Aorta (tissue), 5 donors: Measurements from ENCODE around the gene TCF23. TPM values are rescaled to one million over a fixed set of nuclear protein-coding genes. Genes with fewer than 3 reads are reported as not detected.
"Not testable (repeated sequence)": the region's sequence is repeated elsewhere in the genome, so short reads cannot be mapped to it uniquely, and the experiment has no call there.

Experiments used
- ATAC-seq: fragments of 200-7000 bp; cut with Tn5 transposase; one replicate; pipeline ENCODE4 v1.9.1; 2022; ENCODE audit warnings: moderate library complexity; ENCODE audit not compliant: low FRiP score
- DNase-seq, 2 donors: peaks; one replicate each; pipeline ENCODE4 v3.0.0-alpha.2; 2020
- H3K27ac ChIP-seq, 2 donors: one replicate each; pipeline ENCODE4 v1.5.1; 2013; ENCODE audit warnings: low read length in 2 of 2, mild to moderate bottlenecking in 2 of 2, moderate library complexity in 2 of 2, control low read depth in 1 of 2, inconsistent platforms in 1 of 2, low read depth in 1 of 2
- H3K27me3 ChIP-seq, 2 donors: one replicate each; pipeline ENCODE4 v1.6.1; 2013; ENCODE audit warnings: control low read depth in 1 of 2, low read length in 1 of 2, mild to moderate bottlenecking in 1 of 2, moderate library complexity in 1 of 2; ENCODE audit not compliant: insufficient read depth in 2 of 2, control insufficient read depth in 1 of 2
- H3K36me3 ChIP-seq, 2 donors: one replicate each; pipeline ENCODE4 v1.6.1; 2013; ENCODE audit warnings: control low read depth in 1 of 2, low read length in 1 of 2, mild to moderate bottlenecking in 1 of 2; ENCODE audit not compliant: insufficient read depth in 2 of 2, control insufficient read depth in 1 of 2
- H3K4me1 ChIP-seq, 2 donors: one replicate each; pipeline ENCODE4 v1.6.1; 2013; ENCODE audit warnings: low read length in 2 of 2, control low read depth in 1 of 2, mild to moderate bottlenecking in 1 of 2, moderate library complexity in 1 of 2; ENCODE audit not compliant: insufficient read depth in 2 of 2, control insufficient read depth in 1 of 2
- H3K4me3 ChIP-seq, 2 donors: one replicate each; pipeline ENCODE4 v1.5.1; 2013; ENCODE audit warnings: low read length in 2 of 2, control low read depth in 1 of 2, mild to moderate bottlenecking in 1 of 2
- H3K9me3 ChIP-seq: one replicate; pipeline ENCODE4 v1.6.1; 2013; ENCODE audit warnings: mild to moderate bottlenecking, low read length; ENCODE audit not compliant: control insufficient read depth
- WGBS, 2 donors: extraction: QIAGEN DNeasy Blood & Tissue Kit; methylation state at CpG; one replicate each; pipeline ENCODE4 v1.1.7; 2013; 5-methylcytosine and 5-hydroxymethylcytosine counted together
- intact Hi-C, 2 donors: fragments of 100-400 bp; cut with DNase I; formaldehyde crosslinking; loops; one replicate each; pipeline versions ENCODE4 v1.14.2 to v1.15.0; 2022
- polyA plus RNA-seq, 2 donors: library from polyadenylated mRNA; stranded (reverse); fragments of 200-250 nt; gene quantifications; one replicate each; pipeline ENCODE4 v1.2.3, GENCODE V29; 2013
- total RNA-seq, 2 donors: library from RNA; stranded (reverse); fragmentation: NEBNext Ultra II Directional; extraction: Animal tissue kit (Norgen Biotek cat#: 25700); gene quantifications; one replicate each; pipeline ENCODE4 v1.2.1, GENCODE V29; 2021
- donor health status: healthy with polysubstance abuse.
- donor health status: Bipolar disorder and iron deficiency.
- donor health status: DM: no; HTN: no; CAD: no.
- donor health status: DM: no; HTN: no; CAD: no.
- donor health status: DM: yes; HTN: yes; CAD: no.

Gene TCF23
- total and polyA plus RNA-seq, 4 donors = 0.39 to 1.1 TPM; not detected in 2

DNA sequence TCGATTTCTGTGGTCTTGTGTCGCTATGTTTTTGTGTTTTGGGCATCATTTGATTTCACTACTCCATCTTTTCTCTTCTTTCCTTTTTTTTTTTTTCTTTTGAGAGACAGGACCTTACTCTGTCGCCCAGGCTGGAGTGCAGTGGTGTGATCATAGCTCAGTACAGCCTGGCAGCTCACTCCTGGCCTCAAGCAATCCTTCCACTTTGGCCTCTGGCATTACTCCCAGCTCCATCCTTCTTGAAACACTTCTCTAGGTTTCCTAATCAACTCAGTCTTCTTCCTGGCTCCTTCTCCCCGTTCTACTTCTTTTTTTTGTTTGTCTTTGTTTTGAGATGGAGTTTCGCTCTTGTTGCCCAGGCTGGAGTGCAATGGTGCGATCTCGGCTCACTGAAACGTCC is 26.5 kb downstream of the TCF23 start:
- DNase-seq = peak in 1 of 2 donors; percentile 53
- no peaks in the 10 kb centered on the region for H3K9me3 ChIP-seq
- H3K27me3 ChIP-seq = no peaks in the 10 kb centered on the region
- no peaks in the 10 kb centered on the region for H3K4me1 ChIP-seq
- intact Hi-C loops = no loop called here
- H3K27ac ChIP-seq = no peak overlapping the region
- 66 to 70% methylated on average over 8 of the region's 8 CpGs for WGBS, 2 donors
- H3K4me3 ChIP-seq = no peak overlapping the region
- no peak for ATAC-seq
- H3K36me3 ChIP-seq = no peaks in the 10 kb centered on the region

DNA sequence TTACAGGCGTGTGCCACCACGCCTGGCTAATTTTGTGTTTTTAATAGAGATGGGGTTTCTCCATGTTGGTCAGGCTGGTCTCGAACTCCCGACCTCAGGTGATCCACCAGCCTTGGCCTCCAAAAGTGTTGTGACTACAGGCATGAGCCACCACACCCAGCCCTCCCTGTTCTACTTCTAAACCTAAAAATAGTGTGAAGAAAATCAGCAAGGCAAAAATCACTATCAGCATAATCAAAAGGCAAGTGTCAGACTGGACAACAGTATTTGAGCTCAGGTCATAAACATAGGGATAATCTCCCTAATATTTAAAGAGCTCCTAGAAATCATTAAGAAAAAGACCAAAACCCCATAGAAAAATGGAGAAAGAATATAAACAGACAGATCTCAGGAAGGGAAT is 27.0 kb downstream of the TCF23 start:
- H3K36me3 ChIP-seq, intact Hi-C loops, DNase-seq, H3K27ac ChIP-seq, ATAC-seq, H3K4me3 ChIP-seq, H3K4me1 ChIP-seq, H3K27me3 ChIP-seq, H3K9me3 ChIP-seq: not testable (repeated sequence)
- WGBS, 2 donors = 89 to 94% methylated on average over 4 of the region's 4 CpGs

DNA sequence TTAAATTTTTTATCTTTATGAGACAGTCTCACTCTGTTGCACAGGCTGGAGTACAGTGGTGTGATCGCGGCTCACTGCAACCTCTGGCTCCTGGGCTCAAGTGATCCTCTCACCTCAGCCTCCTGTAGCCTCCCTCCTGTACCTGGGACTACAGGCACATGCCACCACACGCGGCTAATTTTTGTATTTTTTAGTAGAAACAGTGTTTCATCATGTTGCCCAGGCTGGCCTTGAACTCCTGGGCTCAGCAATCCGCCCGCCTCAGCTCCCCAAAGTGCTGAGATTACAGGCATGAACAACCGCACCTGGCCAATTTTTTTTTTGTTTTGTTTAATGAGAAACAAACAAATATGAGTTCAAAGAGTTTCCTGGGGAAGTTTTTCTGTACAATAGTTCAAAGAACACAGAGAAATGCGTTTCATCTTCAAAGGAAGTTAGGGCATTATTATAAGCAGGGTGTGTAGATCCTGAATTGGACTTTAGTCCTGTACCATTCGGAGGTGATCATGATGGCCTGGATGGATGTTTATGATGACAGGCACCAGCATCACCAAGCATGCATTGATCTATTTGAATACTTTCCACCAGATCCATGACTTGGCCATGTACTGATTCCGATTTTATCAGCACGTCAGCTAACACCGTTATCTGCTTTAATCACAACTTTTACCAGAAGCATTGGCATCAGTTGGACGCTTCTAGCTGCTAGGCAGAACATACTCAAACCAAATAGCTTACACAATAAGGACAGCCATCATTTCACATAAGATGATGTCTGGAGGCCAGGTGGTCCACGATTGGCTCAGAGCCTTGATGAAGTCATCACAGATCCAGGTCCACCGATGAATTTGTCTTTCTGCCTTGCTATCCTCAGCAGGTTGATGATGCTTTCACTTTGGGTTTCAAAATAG is 28.9 kb downstream of the TCF23 start:
- WGBS, 2 donors = 80 to 83% methylated on average over 15 of the region's 15 CpGs
- ATAC-seq = no peak
- no peaks in the 10 kb centered on the region for H3K36me3 ChIP-seq
- no peak overlapping the region for H3K4me3 ChIP-seq
- H3K9me3 ChIP-seq = no peaks in the 10 kb centered on the region
- no peak for DNase-seq
- H3K27me3 ChIP-seq = no peaks in the 10 kb centered on the region
- H3K27ac ChIP-seq = no peak overlapping the region
- no peaks in the 10 kb centered on the region for H3K4me1 ChIP-seq
- intact Hi-C loops = no loop called here

DNA sequence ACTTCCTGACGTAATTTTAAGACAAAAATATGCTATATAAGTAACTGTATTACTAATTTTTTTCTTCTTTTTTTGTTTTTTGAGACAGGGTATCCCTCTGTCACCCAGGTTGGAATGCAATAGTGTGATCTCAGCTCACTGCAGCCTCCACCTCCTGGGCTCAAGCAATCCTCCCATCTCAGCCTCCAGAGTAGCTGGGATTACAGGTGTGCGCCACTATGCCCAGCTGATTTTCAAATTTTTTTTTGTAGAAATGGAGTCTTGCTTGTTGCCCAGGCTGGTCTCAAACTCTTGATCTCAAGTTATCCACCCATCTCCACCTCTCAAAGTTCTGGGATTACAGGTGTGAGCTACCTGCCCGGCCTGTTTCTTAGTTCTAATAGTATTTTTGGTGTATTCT is 29.7 kb downstream of the TCF23 start:
- DNase-seq = no peak
- H3K36me3 ChIP-seq = no peaks in the 10 kb centered on the region
- H3K27ac ChIP-seq = no peak overlapping the region
- intact Hi-C loops = no loop called here
- 78 to 83% methylated on average over 3 of the region's 3 CpGs for whole genome bisulfite sequencing, 2 donors
- no peaks in the 10 kb centered on the region for H3K27me3 ChIP-seq
- H3K4me3 ChIP-seq = no peak overlapping the region
- ATAC-seq = no peak
- H3K9me3 ChIP-seq = no peaks in the 10 kb centered on the region
- no peaks in the 10 kb centered on the region for H3K4me1 ChIP-seq

DNA sequence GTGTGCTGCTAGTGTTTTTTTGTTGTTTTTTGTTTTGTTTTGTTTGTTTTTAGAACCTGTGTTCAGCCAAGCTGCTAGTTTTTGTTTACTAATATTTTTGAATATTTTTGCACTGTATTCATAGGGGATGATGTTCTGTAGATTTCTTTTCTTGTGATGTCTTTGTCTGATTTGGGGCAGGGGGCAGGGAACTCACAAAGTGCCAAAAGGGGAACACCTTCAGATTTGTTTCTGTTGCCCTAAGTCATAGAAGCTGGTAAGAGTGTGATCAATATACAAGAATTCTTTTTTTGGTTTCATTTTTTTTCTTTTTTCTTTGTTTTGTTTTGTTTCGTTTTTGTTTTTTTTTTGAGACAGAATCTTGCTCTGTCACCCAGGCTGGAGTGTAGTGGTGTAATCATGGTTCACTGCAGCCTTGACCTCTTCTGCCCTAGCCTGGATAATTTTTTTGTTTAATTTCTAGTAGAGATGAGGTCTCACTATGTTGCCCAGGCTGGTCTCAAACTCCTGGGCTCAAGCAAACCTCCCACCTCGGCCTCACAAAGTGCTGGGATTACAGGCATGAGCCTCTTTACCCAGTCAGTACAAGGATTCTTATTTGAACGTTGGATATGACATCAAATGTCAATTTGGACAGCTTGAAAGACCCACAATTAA is 30.7 kb downstream of the TCF23 start:
- no peaks in the 10 kb centered on the region for H3K4me1 ChIP-seq
- WGBS, 2 donors = 48 to 55% methylated on average over 3 of the region's 3 CpGs
- no peak overlapping the region for H3K27ac ChIP-seq
- intact Hi-C loops = no loop called here
- no peaks in the 10 kb centered on the region for H3K27me3 ChIP-seq
- H3K9me3 ChIP-seq = no peaks in the 10 kb centered on the region
- no peaks in the 10 kb centered on the region for H3K36me3 ChIP-seq
- H3K4me3 ChIP-seq = no peak overlapping the region
- DNase-seq (no peak), ATAC-seq (no peak)

- Histone ChIP-seq H3K27ac (no peak overlapping the region), H3K9me3 (no peaks in the 10 kb centered on the region), H3K27me3 (no peaks in the 10 kb centered on the region), H3K36me3 (no peaks in the 10 kb centered on the region), H3K4me3 (no peak overlapping the region), H3K4me1 (peaks cover 0 to 6% of the 10 kb centered on the region in 2 donors)
- ATAC-seq (no peak), DNase-seq (no peak)
- 66 to 70% methylated on average over 4 of the region's 4 CpGs for WGBS, 2 donors
- intact Hi-C loops = no loop called here
Observed at GRCh38 chr2:27182346-27182745, 33.5 kb downstream of the TCF23 start.

GRCh38 chr2:27184115-27184514 is 35.3 kb downstream of the TCF23 start:
- ATAC-seq (peak; percentile 44), DNase-seq (no peak)
- Histone ChIP-seq H3K27ac (no peak overlapping the region), H3K4me1 (peaks cover 0 to 6% of the 10 kb centered on the region in 2 donors), H3K4me3 (no peak overlapping the region), H3K9me3 (no peaks in the 10 kb centered on the region), H3K27me3 (no peaks in the 10 kb centered on the region), H3K36me3 (no peaks in the 10 kb centered on the region)
- intact Hi-C loops = no loop called here
- 81 to 82% methylated on average over 4 of the region's 4 CpGs for whole genome bisulfite sequencing, 2 donors

DNA sequence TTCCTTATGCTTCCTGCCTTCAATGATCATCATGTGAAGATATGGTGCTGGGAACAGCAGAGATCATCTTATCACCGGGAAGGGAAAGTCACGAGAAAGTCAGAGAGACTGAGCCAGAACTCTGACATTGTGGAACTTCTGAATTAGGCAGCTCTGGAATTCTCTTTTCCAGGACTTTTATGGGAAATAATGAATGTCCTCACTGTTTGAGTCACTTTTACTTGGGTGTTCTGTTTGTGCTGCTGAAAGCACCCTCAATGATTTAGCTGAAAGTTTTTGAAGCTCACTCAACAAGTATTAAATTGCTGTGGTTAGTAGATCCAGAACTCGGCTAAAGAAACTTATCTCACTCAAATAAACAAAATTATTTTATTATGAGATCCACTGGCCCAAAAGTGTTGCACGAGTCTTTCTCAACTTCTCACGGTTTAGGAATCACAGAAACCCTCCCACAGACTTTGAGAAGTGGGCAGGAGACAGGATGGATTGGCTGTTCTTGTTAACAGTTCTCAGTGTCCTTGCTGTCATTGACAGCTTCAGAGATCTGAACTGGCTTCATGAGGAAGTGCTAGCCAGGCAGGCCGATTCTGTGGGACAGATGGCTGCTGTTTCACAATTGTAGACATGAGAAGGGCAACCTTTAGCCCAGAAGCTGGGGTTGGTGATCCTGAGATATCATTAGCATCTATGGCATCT is 36.7 kb downstream of the TCF23 start:
- H3K4me3 ChIP-seq = no peak overlapping the region
- no peaks in the 10 kb centered on the region for H3K27me3 ChIP-seq
- 5 to 8% methylated on average over 6 of the region's 6 CpGs for WGBS, 2 donors
- intact Hi-C loops = no loop called here
- no peaks in the 10 kb centered on the region for H3K36me3 ChIP-seq
- peaks cover 0 to 6% of the 10 kb centered on the region in 2 donors for H3K4me1 ChIP-seq
- ATAC-seq (peak; percentile 86), DNase-seq (no peak)
- no peaks in the 10 kb centered on the region for H3K9me3 ChIP-seq
- peak overlapping the region; percentile 81 to 86 for H3K27ac ChIP-seq
